Measurements from ENCODE around the gene BCL11A.

- TF ChIP-seq POLR2A (IDR thresholded peaks at IDR 0.05) = no peak
- TF ChIP-seq, protein P1, sequence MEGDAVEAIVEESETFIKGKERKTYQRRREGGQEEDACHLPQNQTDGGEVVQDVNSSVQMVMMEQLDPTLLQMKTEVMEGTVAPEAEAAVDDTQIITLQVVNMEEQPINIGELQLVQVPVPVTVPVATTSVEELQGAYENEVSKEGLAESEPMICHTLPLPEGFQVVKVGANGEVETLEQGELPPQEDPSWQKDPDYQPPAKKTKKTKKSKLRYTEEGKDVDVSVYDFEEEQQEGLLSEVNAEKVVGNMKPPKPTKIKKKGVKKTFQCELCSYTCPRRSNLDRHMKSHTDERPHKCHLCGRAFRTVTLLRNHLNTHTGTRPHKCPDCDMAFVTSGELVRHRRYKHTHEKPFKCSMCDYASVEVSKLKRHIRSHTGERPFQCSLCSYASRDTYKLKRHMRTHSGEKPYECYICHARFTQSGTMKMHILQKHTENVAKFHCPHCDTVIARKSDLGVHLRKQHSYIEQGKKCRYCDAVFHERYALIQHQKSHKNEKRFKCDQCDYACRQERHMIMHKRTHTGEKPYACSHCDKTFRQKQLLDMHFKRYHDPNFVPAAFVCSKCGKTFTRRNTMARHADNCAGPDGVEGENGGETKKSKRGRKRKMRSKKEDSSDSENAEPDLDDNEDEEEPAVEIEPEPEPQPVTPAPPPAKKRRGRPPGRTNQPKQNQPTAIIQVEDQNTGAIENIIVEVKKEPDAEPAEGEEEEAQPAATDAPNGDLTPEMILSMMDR (IDR thresholded peaks at IDR 0.05) = no peak
Measured at GRCh38 chr2:60483401-60483800, 70.1 kb downstream of the BCL11A start.
